GM12878 (cell line): Measurements from ENCODE around the gene SNX33. TPM values are rescaled to one million over a fixed set of nuclear protein-coding genes. Genes with fewer than 3 reads are reported as not detected.

ENCODE experiments used
- BCL11A ChIP-seq: IDR thresholded peaks from 2 replicates; pipeline ENCODE4 v1.6.1; 2011; ENCODE audit warnings: low read depth, low read length
- CUX1 ChIP-seq: IDR thresholded peaks from 2 replicates; pipeline ENCODE4 v1.6.1; 2012; ENCODE audit warnings: improper control_type of control experiment, low read depth, low read length; ENCODE audit not compliant: insufficient replicate concordance
- EGR1 ChIP-seq, 2 experiments: IDR thresholded peaks; 1 replicate in 1 of 2; 2 replicates in 1 of 2; pipeline ENCODE4 v1.6.1; 2011 to 2012; ENCODE audit warnings: low read depth in 2 of 2, low read length in 2 of 2, borderline replicate concordance in 1 of 2, mild to moderate bottlenecking in 1 of 2, moderate library complexity in 1 of 2
- FOXK2 ChIP-seq: fragments of 450-650 bp; IDR thresholded peaks from 2 replicates; pipeline ENCODE4 v1.6.1; 2017; ENCODE audit warnings: mild to moderate bottlenecking, moderate library complexity
- GATAD2B ChIP-seq: fragments of 450-650 bp; conservative IDR thresholded peaks from 2 replicates; pipeline ENCODE4 v1.6.1; 2017; ENCODE audit warnings: low read depth, mild to moderate bottlenecking, moderate library complexity
- NRF1 ChIP-seq: conservative IDR thresholded peaks from 2 replicates; pipeline ENCODE4 v1.6.1; 2011; ENCODE audit warnings: mild to moderate bottlenecking, low read depth, low read length, improper control_type of control experiment
- RELA ChIP-seq: fragments of 450-650 bp; IDR thresholded peaks from 2 replicates; pipeline ENCODE4 v1.8.0; 2014; ENCODE audit warnings: borderline replicate concordance; ENCODE audit not compliant: partially characterized antibody
- ZSCAN29 ChIP-seq: fragments of 450-650 bp; IDR thresholded peaks from 2 replicates; pipeline ENCODE4 v1.6.1; 2017; ENCODE audit warnings: mild to moderate bottlenecking, moderate library complexity
- polyA plus RNA-seq, 11 experiments: library from polyadenylated mRNA; depleted of rRNA in 4 of 11; unstranded in 6 of 11; stranded (reverse) in 5 of 11; fragments of >200 nt; fragmentation: Nextera tagmentation in 4 of 11; fragmentation: Illumina TruSeq in 1 of 11; extraction: Ambion mirVana in 4 of 11; extraction: Trizol in 1 of 11; gene quantifications; 1 replicate in 1 of 11; 2 replicates in 10 of 11; pipeline versions ENCODE4 v1.2.1 to v1.2.3, GENCODE V29; 2011 to 2016; ENCODE audit warnings: inconsistent platforms in 2 of 11, missing spikeins in 2 of 11, low read depth in 1 of 11
- total RNA-seq, 4 experiments: library from RNA; depleted of rRNA in 3 of 4; stranded (reverse); fragments of >200 nt in 3 of 4; fragmentation: Illumina TruSeq in 1 of 4; extraction: Trizol in 1 of 4; gene quantifications; 2 replicates each; pipeline versions ENCODE4 v1.2.1 to v1.2.3, GENCODE V29; 2013 to 2021
- TF ChIP-seq, protein P1 (sequence below): IDR thresholded peaks from 2 replicates; pipeline ENCODE4 v1.6.1; 2012; ENCODE audit warnings: low read depth, low read length, improper control_type of control experiment

The SNX33 gene
- total and polyA plus RNA-seq, 10 of the 15 experiments (the other 5 are each of a cell fraction or from before 2014, with no cell fraction given), result 0.13 to 1.9 (median 0.55) TPM

- TF ChIP-seq GATAD2B (no peak), EGR1 (IDR thresholded peaks at IDR 0.05; ENCODE audit: borderline replicate concordance in 1 of 2, low read depth in 2 of 2, low read length in 2 of 2) (no peak), BCL11A (no peak), FOXK2 (no peak), RELA (no peak), CUX1 (no peak), NRF1 (no peak), ZSCAN29 (no peak)
- TF ChIP-seq, protein P1, sequence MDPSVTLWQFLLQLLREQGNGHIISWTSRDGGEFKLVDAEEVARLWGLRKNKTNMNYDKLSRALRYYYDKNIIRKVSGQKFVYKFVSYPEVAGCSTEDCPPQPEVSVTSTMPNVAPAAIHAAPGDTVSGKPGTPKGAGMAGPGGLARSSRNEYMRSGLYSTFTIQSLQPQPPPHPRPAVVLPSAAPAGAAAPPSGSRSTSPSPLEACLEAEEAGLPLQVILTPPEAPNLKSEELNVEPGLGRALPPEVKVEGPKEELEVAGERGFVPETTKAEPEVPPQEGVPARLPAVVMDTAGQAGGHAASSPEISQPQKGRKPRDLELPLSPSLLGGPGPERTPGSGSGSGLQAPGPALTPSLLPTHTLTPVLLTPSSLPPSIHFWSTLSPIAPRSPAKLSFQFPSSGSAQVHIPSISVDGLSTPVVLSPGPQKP, result no peak
These were observed 19.2 kb downstream of the SNX33 start (continued) for GRCh38 chr15:75666823-75667501.
